A172 (cell line): ENCODE data around the gene TMEM41A. TPM values are rescaled to one million over a fixed set of nuclear protein-coding genes. Genes with fewer than 3 reads are reported as not detected.

ENCODE experiments used
- total RNA-seq: library from RNA; depleted of rRNA; stranded (reverse); fragments of >200 nt; shearing (Covaris generic); gene quantifications from 2 replicates; pipeline ENCODE4 v1.2.3, GENCODE V29; 2014; rRNA removed

TMEM41A gene
- total RNA-seq, 1 experiment from 2014 or later, result 11.0 TPM

Other genes starting within 250 kb of the TMEM41A start
- gene EHHADH, start 245.0 kb downstream of the TMEM41A start, total RNA-seq, result 2.3 and 10.2 TPM in 2 replicates
- gene MAP3K13, start 135.9 kb downstream of the TMEM41A start, total RNA-seq, result 24.6 and 26.4 TPM in 2 replicates
- gene LIPH, start 53.6 kb upstream of the TMEM41A start, total RNA-seq, result 0.52 and 0.86 TPM in 2 replicates
- 50.9 and 52.3 TPM in 2 replicates for gene SENP2, start 87.3 kb upstream of the TMEM41A start, total RNA-seq